Ishikawa (cell line): Measurements from ENCODE around the gene METTL15.

ENCODE experiments used
- CEBPB ChIP-seq: IDR thresholded peaks from 2 replicates; pipeline ENCODE4 v1.6.1; 2012
- CREB1 ChIP-seq: IDR thresholded peaks from 2 replicates; pipeline ENCODE4 v1.6.1; 2012; ENCODE audit warnings: low read depth
- EGR1 ChIP-seq: IDR thresholded peaks from 2 replicates; pipeline ENCODE4 v1.6.1; 2012
- EP300 ChIP-seq: IDR thresholded peaks from 2 replicates; pipeline ENCODE4 v1.6.1; 2012; ENCODE audit warnings: borderline replicate concordance
- FOXM1 ChIP-seq: IDR thresholded peaks from 2 replicates; pipeline ENCODE4 v1.6.1; 2012; ENCODE audit warnings: low read depth, borderline replicate concordance
- NFIC ChIP-seq: IDR thresholded peaks from 2 replicates; pipeline ENCODE4 v1.6.1; 2012
- TCF12 ChIP-seq: IDR thresholded peaks from 2 replicates; pipeline ENCODE4 v1.6.1; 2012; ENCODE audit warnings: low read depth
- YY1 ChIP-seq: IDR thresholded peaks from 2 replicates; pipeline ENCODE4 v1.6.1; 2012; ENCODE audit warnings: low read depth
- TF ChIP-seq, protein P1 (sequence below): IDR thresholded peaks from 2 replicates; pipeline ENCODE4 v1.6.1; 2012; ENCODE audit warnings: low read depth, mild to moderate bottlenecking
- TF ChIP-seq, protein P2 (sequence below): IDR thresholded peaks from 2 replicates; pipeline ENCODE4 v1.6.1; 2012
- TF ChIP-seq, protein P3 (sequence below): IDR thresholded peaks from 2 replicates; pipeline ENCODE4 v1.6.1; 2012

DNA sequence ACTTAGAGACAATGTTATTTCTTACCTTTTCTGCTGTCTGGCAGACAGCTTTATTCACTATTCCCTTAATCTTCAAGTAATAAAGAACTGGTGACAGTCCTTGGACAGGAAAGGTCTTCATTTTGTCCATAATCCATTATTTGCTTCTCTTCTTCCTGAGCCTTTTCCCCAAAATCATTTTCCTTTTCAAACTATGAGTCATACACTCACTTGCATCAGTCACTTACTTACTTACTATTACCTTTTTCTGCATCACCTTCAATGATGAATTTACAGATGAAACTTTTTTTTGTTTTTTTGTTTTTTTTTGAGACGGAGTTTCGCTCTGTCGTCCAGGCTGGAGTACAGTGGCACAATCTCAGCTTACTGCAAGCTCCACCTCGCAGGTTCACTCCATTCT lies 9.5 kb downstream of the METTL15 start:
- TF ChIP-seq EP300 (no peak), CREB1 (no peak), EGR1 (no peak), CEBPB (no peak), NFIC (no peak), FOXM1 (no peak), YY1 (no peak), TCF12 (no peak)
- TF ChIP-seq, protein P1, sequence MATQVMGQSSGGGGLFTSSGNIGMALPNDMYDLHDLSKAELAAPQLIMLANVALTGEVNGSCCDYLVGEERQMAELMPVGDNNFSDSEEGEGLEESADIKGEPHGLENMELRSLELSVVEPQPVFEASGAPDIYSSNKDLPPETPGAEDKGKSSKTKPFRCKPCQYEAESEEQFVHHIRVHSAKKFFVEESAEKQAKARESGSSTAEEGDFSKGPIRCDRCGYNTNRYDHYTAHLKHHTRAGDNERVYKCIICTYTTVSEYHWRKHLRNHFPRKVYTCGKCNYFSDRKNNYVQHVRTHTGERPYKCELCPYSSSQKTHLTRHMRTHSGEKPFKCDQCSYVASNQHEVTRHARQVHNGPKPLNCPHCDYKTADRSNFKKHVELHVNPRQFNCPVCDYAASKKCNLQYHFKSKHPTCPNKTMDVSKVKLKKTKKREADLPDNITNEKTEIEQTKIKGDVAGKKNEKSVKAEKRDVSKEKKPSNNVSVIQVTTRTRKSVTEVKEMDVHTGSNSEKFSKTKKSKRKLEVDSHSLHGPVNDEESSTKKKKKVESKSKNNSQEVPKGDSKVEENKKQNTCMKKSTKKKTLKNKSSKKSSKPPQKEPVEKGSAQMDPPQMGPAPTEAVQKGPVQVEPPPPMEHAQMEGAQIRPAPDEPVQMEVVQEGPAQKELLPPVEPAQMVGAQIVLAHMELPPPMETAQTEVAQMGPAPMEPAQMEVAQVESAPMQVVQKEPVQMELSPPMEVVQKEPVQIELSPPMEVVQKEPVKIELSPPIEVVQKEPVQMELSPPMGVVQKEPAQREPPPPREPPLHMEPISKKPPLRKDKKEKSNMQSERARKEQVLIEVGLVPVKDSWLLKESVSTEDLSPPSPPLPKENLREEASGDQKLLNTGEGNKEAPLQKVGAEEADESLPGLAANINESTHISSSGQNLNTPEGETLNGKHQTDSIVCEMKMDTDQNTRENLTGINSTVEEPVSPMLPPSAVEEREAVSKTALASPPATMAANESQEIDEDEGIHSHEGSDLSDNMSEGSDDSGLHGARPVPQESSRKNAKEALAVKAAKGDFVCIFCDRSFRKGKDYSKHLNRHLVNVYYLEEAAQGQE: no peak
- TF ChIP-seq, protein P2, sequence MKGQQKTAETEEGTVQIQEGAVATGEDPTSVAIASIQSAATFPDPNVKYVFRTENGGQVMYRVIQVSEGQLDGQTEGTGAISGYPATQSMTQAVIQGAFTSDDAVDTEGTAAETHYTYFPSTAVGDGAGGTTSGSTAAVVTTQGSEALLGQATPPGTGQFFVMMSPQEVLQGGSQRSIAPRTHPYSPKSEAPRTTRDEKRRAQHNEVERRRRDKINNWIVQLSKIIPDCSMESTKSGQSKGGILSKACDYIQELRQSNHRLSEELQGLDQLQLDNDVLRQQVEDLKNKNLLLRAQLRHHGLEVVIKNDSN: no peak
- TF ChIP-seq, protein P3, sequence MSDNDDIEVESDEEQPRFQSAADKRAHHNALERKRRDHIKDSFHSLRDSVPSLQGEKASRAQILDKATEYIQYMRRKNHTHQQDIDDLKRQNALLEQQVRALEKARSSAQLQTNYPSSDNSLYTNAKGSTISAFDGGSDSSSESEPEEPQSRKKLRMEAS: no peak
